Retinal pigment epithelial cell (primary cell): ENCODE data around the gene C11orf24.

Source experiments
- DNase-seq: peaks from one replicate; pipeline ENCODE4 v3.0.0-alpha.2; 2010; ENCODE audit warnings: low read depth
- H3K4me3 ChIP-seq: 2 replicates; pipeline ENCODE4 v1.5.1; 2011; ENCODE audit warnings: mild to moderate bottlenecking, low read length, control low read depth, moderate library complexity
- CTCF ChIP-seq: conservative IDR thresholded peaks from 2 replicates; pipeline ENCODE4 v1.5.1; 2011; ENCODE audit warnings: low read depth, low read length, control low read depth, inconsistent platforms

The C11orf24 gene

GRCh38 chr11:68215524-68216170, 56.1 kb downstream of the C11orf24 start:
- no peak for TF ChIP-seq CTCF
- H3K4me3 ChIP-seq = no peak overlapping the region
- DNase-seq = no peak

DNA sequence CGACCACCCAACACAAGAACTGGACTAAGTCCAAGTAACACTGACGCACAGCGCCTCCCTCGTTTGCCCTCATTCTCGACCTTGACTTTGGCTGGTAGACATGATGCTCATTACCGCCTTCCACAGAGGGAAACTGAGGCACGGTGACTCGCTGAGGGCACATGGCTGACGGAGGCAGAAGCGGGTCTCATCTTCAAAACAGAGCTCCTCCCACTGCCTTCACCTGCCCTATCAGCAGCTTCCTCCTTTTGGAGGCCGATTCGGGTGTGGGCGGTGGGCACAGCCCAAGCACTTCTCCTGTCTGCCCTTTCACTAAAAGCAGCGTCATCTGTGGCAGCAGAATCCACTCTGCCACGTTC, 56.7 kb downstream of the C11orf24 start:
- no peak for DNase-seq
- no peak for TF ChIP-seq CTCF
- no peak overlapping the region for H3K4me3 ChIP-seq

DNA sequence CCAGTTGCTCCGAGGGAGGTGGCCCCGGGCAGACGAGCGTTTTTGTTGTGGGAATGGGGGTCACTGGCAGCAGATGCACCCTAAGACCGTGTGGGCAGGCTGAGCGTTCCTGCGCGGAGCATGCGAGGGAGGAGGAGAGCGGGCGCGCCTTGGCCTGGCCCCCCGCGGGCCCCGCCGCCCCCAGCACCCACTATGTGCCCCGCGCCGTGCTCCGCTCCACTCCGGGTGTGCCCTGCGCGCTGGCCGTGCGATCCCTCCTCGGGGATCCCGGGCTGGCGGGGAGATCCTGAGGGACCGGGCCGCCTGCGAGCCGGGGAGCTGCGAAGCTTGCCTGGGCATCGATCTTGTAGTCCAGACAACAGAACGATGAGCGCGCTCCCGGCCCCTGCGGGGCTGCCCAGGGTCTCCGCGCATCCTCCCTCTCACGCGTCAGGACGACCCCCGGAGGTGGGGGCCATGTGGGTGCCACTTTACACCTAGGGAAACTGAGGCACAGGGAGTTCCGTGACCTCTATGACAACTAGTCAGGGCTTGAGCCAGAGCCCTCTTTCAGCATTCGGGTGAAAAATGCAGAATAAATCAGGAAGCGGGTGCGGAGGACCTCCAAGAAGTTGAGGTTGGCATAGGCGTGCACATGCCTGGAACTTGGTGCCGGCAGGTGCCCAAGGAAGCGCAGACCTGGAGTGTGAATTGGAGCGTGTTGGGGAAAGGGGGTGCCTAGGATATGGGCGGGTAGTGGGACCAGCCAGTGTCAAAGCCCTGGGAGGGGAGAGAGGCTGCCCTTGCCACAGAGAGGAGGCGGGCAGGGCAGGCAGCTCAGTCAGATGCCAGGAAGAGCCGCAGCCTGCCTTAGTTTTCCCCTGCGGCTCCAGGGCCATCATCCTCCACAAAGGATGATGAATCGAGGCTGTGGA, 57.3 kb downstream of the C11orf24 start:
- H3K4me3 ChIP-seq = peak overlapping the region; percentile 73
- DNase-seq = no peak
- no peak for TF ChIP-seq CTCF

GRCh38 chr11:68213555-68214172, 58.1 kb downstream of the C11orf24 start:
- peak overlapping the region; percentile 73 for H3K4me3 ChIP-seq
- TF ChIP-seq CTCF = no peak
- peak; percentile 87 for DNase-seq

- no peak for DNase-seq
- TF ChIP-seq CTCF = no peak
- peak within 1 kb of the TSS; percentile 89 for H3K4me3 ChIP-seq
Observed at GRCh38 chr11:68213135-68213515, 58.6 kb downstream of the C11orf24 start, which contains the start of gene KMT5B. Gene KMT5B, minus strand, starts transcription at chr11:68213296. Its CDS starts 23,220 bp downstream, at chr11:68190076.

- peak overlapping the region; percentile 89 for H3K4me3 ChIP-seq
- peak; percentile 12 for TF ChIP-seq CTCF
- DNase-seq = no peak
Observed at GRCh38 chr11:68212421-68213134, 59.2 kb downstream of the C11orf24 start.
